Esophagus mucosa (tissue), 1 donor: Measurements from ENCODE around the gene GP1BA. TPM values are rescaled to one million over a fixed set of nuclear protein-coding genes. Genes with fewer than 3 reads are reported as not detected.
A peak's percentile ranks its signal among the peaks of the same experiment; 100 is the strongest.
"Not testable (repeated sequence)": the region's sequence is repeated elsewhere in the genome, so short reads cannot be mapped to it uniquely, and the experiment has no call there.

Experiments used
- ATAC-seq: fragments of 200-7000 bp; cut with Tn5 transposase; one replicate; pipeline ENCODE4 v1.9.1; 2020
- total RNA-seq: library from RNA; stranded (reverse); gene quantifications from one replicate; pipeline ENCODE4 v1.2.4, GENCODE V29; 2023
- donor health status: DM: yes; HTN: yes; CAD: no.

GP1BA gene
- total RNA-seq, 1 donor from 2014 or later: not detected

DNA sequence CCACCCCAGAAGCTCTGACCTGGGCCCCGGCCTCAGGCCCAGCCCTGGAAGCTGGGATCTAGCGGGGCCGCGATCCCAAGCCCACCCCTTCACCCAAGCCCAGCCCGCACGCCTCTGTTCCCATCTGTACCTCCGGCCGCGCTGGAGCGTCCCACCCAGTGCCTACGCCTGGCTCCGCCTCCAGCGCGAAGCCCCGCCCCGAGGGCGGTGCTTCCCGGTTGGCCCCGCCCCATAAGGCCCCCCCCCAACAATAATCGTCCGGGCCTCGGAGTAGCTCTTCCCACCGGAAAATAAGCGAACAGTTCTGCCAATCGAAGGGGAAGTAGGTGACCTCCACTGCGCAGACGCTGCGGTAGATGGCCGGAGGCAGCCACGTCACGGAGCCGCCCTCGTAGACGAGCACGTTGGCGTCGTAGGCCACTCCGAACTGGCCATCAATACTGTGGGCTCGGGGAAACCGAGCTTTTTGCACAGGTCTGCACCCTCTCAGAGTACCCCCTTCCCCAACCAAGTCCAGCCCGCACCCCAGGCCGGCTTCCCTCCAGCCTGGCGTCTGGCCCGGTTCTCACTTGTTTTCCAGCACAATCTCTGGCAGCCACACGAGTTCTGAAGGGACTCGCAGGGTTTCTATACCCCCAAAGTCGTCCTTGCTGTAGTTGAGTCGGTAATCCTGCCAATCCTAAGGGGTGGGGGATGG is 30.3 kb upstream of the GP1BA start:
- ATAC-seq: no peak

DNA sequence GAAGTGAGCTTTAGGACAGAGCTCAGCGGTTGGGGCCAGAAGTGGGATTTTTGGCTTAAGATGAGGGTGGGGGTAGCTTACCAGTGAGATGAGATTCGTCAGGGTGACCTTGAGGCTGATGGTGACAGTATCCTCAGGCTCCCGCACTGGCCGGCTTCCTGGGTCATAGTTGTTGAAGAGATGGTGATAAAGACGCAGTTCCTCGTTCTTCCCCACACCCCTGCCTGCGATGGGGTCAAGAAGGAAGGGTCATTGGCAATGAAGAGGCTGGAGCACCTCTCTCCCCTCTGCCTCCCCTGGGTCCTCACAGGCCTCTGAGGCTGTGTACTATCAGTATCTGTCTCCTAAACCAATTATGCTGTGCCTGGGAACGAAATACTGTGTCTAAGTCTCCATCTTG is 29.5 kb upstream of the GP1BA start:
- no peak for ATAC-seq

DNA sequence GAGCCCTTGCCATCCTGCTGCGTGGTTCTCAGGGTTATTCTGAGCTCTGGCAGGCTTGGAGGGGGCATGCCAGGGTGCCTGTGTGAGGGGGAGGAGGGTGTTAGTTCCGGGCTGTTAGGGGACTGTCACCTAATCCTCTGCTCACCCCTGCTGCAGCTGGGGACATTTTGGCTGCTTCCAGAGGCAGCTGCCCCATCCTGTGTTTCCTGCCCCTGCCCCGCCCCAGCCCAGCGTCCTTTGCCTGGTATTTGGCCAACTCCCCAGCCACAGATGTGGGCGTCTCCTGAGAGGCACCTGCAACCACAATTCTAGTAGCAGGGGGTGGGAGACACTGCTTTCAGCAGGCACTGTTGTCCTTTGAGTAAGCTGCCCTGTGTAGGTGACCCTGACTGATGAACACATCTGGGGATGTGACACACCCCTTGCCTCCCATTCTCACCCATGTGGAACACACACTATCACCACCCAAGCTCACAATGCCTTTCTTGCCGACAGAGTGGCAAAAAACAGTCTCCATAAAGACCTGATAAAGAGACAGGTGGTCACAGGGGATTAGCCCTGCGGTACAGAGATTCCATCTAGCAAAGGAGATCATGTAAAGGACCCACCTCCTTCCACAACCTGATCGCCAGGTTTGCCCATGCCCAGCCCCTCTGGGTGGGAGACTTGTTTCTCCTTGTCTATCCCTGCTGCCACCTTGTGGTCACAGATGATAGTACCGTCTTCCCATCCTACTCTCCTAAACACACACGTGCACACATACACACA is 28.8 kb upstream of the GP1BA start, which contains the start of gene CHRNE:
TSS of gene CHRNE (minus strand) at position 48 of the 768 bp plus-strand sequence. CDS start at position 13, 35 bp downstream.
- peak; percentile 59 for ATAC-seq

DNA sequence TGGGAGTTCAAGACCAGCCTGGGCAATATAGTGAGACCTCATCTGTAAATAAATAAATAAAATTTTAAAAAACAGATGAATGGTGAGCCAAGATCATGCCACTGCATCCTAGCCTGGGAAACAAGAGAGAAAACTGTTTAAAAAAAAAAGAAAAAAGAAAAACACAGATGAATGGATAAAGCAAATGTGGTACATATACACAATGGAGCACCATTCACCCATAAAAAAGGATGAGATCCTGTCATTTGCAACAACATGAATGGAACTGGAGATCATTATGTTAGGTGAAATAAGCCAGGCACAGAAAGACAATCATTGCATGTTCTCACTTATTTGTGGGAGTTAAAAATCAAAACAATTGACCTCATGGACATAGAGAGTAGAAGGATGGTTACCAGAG is 25.4 kb upstream of the GP1BA start:
- ATAC-seq: not testable (repeated sequence)

DNA sequence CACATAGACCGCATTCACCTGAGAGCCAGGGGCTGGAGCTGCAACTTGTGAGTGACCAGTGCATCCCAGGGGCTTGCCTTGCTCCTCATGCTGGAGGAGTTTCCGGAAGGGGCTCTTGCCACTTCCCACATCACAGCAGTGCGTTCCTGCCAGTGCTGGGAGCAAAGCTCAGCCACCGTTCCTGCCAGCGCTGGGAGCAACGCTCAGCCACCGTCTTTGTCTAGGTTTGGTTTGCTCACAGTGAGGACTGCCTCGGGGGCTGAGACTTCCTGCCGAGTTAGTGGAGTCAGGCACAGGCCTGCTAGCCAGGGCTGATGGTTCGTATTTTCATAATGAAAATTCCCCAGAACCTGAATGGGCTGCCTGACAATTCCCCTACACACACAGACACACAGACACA is 23.8 kb upstream of the GP1BA start:
- peak; percentile 63 for ATAC-seq

DNA sequence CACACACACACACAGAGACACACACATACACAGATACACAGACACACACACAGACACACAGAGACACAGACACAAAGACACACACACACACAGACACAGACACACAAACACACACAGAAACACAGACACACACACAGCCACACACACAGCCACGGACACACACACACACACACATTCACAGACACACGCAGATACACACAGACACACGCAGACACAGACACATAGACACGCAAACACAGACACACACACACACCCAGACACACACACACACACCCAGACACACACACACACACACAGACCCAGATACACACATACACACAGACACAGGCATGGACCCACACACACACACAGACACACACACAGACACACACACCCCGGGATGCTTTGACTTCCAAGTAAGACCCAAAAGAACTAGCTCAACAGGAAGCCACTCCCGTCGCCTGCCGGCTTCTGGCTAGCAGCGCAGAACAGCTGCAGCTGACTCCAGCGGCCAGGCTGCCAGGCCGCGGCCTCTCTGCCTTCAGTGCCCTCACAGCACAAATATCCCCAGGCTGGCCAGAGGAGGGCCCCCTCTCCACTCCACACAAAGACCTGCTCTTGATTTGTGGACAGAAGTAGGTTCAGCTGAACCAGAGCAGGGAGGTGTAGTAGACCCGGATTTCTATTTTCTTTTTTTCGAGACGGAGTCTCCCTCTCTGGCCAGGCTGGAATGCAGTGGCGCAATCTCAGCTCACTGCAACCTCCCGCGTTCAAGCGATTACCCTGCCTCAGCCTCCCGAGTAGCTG is 23.2 kb upstream of the GP1BA start:
- peak; percentile 91 for ATAC-seq

DNA sequence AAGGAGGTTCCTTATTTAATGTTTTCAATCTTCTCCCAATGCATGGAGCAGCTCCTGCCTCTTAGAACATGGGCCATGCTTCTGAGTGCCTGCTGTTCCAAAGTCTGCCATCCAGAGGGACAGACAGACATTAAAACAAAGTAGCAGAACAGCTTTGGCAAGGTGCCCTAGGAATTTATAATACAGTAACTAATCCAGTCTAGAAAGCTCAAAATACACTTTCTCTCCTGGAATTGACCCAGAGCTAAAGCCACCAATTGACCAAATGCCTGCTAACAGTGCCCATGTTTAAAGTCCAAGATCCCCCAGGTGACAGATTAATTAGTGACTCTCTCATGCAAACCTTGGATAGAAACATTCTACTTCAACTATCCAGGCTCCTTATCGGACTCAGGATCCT is 18.1 kb upstream of the GP1BA start:
- no peak for ATAC-seq

DNA sequence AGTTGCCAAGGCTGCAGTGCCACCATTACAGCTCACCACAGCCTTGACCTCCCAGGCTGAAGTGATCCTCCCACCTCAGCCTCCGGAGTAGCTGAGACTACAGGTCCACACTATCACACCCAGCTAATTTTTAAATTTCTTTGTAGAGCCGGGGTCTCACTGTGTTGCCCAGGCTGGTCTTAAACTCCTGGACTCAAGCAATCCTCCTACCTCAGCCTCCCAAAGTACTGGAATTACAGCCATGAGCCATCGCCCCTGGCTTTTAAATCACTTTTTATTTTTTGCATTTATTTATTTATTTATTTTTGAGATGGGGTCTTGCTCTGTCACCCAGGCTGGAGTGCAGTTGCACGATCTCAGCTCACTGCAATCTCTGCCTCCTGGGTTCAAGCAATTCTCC is 17.5 kb upstream of the GP1BA start:
- not testable (repeated sequence) for ATAC-seq

DNA sequence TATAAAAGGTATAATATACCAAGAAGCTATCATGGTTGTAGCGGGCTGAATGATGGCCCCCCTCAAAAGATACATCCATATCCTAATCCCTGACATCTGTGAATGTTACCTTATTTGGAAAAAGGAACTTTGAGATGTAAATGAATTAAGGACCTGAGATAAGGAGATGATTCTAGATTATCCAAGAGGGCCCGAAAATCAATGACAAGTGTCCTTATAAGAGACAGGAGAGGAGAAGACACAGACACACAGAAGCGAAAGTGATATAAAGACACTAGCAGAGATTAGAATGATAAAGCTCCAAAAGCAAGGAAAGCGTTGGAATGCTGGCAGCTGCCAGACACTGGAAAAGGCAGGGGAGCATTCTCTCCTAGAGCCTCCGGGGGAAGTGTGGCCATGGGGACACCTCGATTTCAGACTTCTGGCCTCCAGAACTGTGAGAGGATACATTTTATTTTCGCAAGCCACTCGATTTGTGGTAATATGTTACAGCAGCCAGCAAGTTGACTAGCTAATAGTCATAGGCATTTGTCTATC is 12.5 kb upstream of the GP1BA start:
- no peak for ATAC-seq

DNA sequence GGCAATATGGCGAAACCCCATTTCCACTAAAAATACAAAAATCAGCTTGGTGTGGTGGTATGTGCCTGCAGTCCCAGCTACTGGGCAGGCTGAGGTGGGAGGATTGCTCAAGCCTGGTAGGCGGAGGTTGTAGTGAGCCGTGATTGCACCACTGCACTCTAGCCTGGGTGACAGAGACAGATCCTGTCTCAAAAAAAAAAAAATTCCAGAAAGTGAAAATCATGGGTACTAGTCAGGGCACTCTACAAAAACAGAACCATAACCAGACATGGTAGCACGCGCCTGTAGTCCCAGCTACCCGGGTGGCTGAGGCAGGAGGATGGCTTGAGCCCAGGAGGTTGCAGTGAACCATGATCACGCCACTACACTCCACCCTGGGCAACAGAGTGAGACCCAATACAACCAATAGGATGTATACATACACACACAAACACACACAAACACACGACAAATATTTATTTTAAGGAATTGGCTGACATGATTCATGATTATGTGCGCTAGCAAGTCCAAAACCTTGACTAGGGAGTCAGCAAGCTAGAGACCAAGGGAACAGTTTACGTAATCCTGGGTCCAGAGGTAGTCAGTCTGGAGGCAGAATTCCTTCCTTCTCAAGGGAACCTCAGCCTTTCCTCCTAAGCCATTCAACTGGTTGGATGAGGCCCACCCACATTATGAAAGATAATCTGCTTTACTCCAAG is 11.6 kb upstream of the GP1BA start:
- ATAC-seq: peak; percentile 70

DNA sequence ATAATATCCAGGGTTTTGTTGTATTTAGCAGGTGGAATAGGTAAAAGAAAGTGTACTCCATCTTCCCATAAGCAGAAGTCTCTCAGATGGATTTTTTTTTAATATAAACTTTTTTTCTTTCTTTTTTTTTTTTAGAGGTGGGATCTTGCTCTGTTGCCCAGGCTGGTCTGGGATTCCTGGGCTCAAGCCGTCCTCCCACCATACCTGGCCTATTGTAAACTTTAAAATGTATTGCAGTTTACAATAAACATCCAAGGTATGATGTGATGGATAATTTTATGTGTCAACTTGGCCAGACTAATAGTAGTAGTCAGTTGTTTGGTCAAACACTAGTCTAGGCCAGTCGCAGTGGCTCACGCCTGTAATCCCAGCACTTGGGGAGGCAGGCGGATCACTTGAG is 10.8 kb upstream of the GP1BA start:
- ATAC-seq: no peak

DNA sequence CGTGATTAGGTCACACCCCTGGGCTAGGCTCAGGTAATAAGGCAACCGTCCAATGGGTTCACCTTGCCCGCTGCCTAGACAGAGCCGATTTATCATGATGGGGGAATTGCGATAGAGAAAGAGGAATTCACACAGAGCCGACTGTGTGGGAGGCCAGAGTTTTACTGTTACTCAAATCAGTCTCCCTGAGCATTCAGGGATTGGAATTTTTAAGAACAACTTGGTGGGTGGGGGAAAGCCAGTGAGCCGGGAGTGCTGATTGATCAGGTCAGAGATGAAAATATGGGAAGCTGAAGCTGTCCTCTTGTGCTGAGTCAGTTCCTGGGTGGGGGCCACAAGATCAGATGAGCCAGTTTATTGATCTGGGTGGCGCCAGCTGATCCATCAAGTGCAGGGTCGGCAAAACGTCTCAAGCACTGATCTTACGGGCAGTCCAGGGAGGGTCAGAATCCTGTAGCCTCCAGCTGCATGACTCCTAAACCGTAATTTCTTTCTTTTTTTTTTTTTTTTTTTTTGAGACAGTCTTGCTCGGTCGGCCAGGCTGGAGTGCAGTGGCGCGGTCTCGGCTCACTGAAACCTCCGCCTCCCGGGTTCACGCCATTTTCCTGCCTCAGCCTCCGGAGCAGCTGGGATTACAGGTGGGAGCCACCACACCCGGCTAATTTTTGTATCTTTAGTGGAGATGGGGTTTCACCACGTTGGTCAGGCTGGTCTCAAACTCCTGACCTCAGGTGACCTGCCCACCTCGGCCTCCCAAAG is 5.3 kb upstream of the GP1BA start:
- ATAC-seq: not testable (repeated sequence)

DNA sequence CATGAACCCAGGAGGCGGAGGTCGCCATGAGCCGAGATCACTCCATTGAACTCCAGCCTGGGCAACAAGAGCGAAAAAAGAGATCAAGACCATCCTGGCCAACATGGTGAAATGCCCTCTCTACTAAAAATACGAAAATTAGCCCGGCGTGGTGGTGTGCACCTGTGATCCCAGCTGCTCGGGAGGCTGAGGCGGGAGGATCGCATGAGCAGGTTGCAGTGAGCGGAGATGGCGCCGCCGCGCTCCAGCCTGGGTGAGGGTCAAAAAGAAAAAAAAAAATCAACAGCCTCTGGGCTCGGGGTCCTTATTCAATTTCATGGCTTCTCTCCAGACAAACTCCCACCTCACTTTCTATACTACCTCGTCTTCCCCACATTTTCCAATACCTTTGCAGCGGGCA is 3.2 kb upstream of the GP1BA start:
- ATAC-seq: no peak

DNA sequence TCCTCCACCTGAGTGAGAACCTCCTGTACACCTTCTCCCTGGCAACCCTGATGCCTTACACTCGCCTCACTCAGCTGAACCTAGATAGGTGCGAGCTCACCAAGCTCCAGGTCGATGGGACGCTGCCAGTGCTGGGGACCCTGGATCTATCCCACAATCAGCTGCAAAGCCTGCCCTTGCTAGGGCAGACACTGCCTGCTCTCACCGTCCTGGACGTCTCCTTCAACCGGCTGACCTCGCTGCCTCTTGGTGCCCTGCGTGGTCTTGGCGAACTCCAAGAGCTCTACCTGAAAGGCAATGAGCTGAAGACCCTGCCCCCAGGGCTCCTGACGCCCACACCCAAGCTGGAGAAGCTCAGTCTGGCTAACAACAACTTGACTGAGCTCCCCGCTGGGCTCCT is 679 bp downstream of the GP1BA start:
- ATAC-seq: no peak

DNA sequence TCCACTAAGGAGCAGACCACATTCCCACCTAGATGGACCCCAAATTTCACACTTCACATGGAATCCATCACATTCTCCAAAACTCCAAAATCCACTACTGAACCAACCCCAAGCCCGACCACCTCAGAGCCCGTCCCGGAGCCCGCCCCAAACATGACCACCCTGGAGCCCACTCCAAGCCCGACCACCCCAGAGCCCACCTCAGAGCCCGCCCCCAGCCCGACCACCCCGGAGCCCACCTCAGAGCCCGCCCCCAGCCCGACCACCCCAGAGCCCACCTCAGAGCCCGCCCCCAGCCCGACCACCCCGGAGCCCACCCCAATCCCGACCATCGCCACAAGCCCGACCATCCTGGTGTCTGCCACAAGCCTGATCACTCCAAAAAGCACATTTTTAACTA is 1.6 kb downstream of the GP1BA start:
- no peak for ATAC-seq

DNA sequence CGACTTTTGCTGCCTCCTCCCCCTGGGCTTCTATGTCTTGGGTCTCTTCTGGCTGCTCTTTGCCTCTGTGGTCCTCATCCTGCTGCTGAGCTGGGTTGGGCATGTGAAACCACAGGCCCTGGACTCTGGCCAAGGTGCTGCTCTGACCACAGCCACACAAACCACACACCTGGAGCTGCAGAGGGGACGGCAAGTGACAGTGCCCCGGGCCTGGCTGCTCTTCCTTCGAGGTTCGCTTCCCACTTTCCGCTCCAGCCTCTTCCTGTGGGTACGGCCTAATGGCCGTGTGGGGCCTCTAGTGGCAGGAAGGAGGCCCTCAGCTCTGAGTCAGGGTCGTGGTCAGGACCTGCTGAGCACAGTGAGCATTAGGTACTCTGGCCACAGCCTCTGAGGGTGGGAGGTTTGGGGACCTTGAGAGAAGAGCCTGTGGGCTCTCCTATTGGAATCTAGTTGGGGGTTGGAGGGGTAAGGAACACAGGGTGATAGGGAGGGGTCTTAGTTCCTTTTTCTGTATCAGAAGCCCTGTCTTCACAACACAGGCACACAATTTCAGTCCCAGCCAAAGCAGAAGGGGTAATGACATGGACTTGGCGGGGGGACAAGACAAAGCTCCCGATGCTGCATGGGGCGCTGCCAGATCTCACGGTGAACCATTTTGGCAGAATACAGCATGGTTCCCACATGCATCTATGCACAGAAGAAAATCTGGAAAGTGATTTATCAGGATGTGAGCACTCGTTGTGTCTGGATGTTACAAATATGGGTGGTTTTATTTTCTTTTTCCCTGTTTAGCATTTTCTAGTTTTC is 2.3 kb downstream of the GP1BA start:
- peak; percentile 4 for ATAC-seq

DNA sequence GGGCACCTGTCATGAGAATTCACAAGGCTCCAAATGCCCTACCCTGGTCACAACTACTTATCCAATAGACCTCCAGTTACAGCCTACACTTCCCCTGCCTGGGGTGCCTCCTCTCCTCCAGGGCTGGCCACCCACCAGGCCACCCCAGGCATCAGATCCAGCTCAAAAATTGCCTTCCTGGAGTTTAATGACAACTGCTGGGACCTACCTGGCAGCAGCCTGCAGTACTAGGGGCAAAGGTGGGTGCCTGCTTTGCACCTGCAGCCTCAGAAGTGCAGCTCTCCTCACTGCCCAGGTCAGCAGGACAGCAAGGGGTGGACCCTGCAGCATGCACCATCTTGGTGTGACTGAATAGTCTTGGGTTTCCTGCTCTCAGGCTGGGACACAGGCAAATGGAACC is 3.6 kb downstream of the GP1BA start:
- no peak for ATAC-seq

DNA sequence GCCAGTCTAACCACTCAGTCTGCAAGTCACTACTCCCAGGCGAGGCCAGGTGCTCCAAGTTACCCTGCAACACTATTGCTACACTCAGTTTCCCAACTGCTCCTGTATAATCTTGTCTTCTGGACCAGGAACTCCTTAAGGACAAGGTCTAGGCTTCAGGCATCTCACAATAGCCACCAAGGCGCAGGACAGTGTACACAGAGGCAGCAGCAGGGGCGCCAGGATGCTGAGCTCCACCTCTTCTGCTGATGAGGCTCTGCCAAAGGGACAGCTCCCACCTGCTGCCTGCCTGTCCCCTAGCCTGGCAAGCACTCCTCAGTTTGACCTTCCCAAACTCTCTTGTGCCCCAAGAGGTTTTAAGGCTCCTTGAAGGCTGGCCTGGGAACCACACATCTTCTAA is 4.4 kb downstream of the GP1BA start:
- no peak for ATAC-seq

DNA sequence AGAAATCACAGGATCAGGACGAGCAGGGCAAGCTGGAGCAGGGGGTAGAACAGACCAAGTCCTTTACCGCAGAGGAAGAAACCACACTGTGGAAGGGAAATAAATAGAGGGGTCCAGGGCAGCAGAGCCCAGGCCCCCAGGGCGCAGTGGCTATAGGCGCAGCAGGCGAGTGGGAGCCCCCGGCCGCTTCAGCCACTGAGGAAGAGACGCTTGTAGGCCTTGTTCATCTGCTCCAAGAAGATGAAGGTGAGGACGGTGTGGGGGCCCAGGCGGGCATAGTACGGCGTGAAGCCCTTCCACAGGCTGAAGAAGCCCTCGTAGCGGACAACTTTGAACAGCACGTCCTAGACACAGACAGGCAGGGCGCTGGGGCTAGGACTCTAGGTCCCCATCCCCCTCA is 5.5 kb downstream of the GP1BA start:
- ATAC-seq: no peak

DNA sequence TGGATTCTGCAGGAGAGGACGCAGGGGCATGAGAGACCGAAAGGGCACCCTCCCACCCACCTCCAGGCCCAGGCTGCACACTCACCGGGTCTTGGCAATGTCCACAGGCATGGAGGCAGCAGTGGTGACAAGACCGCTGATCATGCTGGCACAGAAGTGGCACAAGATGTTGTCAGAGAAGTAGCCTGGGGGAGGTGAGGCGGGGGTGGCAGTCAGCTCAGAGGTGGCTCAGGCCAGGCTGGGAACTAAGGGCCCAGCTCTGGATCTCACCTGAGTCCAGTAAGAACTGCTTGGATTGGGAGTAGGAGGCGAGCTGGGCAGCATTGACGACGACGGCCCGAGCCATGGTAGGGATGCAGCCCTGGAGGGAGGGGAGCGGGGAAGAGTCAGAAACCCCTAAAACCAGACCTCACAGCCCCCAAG is 6.0 kb downstream of the GP1BA start:
- no peak for ATAC-seq
